Endothelial cell of umbilical vein (primary cell): Measurements from ENCODE around the gene FAM13B. TPM values are rescaled to one million over a fixed set of nuclear protein-coding genes. Genes with fewer than 3 reads are reported as not detected.
A peak's percentile ranks its signal among the peaks of the same experiment; 100 is the strongest.
"Not testable (repeated sequence)": the region's sequence is repeated elsewhere in the genome, so short reads cannot be mapped to it uniquely, and the experiment has no call there.

Experiments
- BruUV-seq: library from RNA; stranded (reverse); fragments of 400-500 nt; replicated peaks from 2 replicates; lab custom pipeline; 2021; lab: Mats Ljungman, UMichigan
- CTCF ChIA-PET: fragments of 300-600, 350-600 bp; sonication (Branson Sonifier 250); formaldehyde crosslinking; loops from one replicate; lab custom pipeline; 2021; ENCODE audit warnings: antibody characterized with exemption, inconsistent platforms; lab: Charles Lee
- POLR2A ChIA-PET: fragments of 300-600, 350-600 bp; sonication (Branson Sonifier 250); formaldehyde crosslinking; loops from one replicate; lab custom pipeline; 2021; ENCODE audit warnings: antibody characterized with exemption, inconsistent platforms; lab: Charles Lee
- DNase-seq: peaks from one replicate; pipeline ENCODE4 v3.0.0-alpha.2; 2011; ENCODE audit warnings: low read depth, low spot score
- FAIRE-seq: peaks from 2 replicates; lab custom pipeline; 2011; peaks lifted over from hg19 to GRCh38; lab: Jason Lieb, UNC
- H2AFZ ChIP-seq: 2 replicates; pipeline ENCODE4 v1.6.0; 2012; ENCODE audit warnings: low read depth, low read length, control low read depth, inconsistent platforms
- H3K27ac ChIP-seq: 2 replicates; pipeline ENCODE4 v1.5.1; 2011; ENCODE audit warnings: low read depth, mild to moderate bottlenecking, control low read depth, low read length, moderate library complexity; ENCODE audit not compliant: insufficient read depth
- H3K27me3 ChIP-seq, 2 experiments: 2 replicates each; pipeline versions ENCODE4 v1.6.0 to v1.6.1; 2011; ENCODE audit warnings: low read length in 2 of 2, mixed read lengths in 1 of 2; ENCODE audit not compliant: control insufficient read depth in 2 of 2, insufficient read depth in 2 of 2
- H3K36me3 ChIP-seq, 2 experiments: 2 replicates in 1 of 2; 3 replicates in 1 of 2; pipeline ENCODE4 v1.5.1; 2011; ENCODE audit warnings: low read length in 2 of 2, mild to moderate bottlenecking in 1 of 2, moderate library complexity in 1 of 2; ENCODE audit not compliant: control insufficient read depth in 2 of 2, insufficient read depth in 2 of 2; ENCODE audit errors: extremely low read depth in 1 of 2
- H3K4me1 ChIP-seq: 3 replicates; pipeline ENCODE4 v1.5.1; 2011; ENCODE audit warnings: mild to moderate bottlenecking, low read length; ENCODE audit not compliant: control insufficient read depth, insufficient read depth; ENCODE audit errors: extremely low read depth
- H3K4me2 ChIP-seq: 2 replicates; pipeline ENCODE4 v1.6.1; 2011; ENCODE audit warnings: low read length, control low read depth, mixed read lengths; ENCODE audit not compliant: insufficient read depth
- H3K4me3 ChIP-seq, 3 experiments: fragments of 200-600 bp in 1 of 3; sonication (generic), shearing (Covaris generic) in 1 of 3; replicated peaks in 1 of 3; 2 replicates each; pipeline ENCODE4 v1.5.1; 2011 to 2016; ENCODE audit warnings: control low read depth in 3 of 3, low read length in 3 of 3, mild to moderate bottlenecking in 2 of 3, inconsistent platforms in 1 of 3, low read depth in 1 of 3, moderate library complexity in 1 of 3; ENCODE audit not compliant: insufficient read depth in 1 of 3
- H3K79me2 ChIP-seq: 2 replicates; pipeline ENCODE4 v1.6.0; 2012; ENCODE audit warnings: low read length, inconsistent platforms; ENCODE audit not compliant: control insufficient read depth, insufficient read depth
- H3K9ac ChIP-seq: replicated peaks from 2 replicates; pipeline ENCODE3; 2011; ENCODE audit warnings: low read length, control low read depth; ENCODE audit not compliant: insufficient read depth; ENCODE audit errors: extremely low read depth
- H3K9me1 ChIP-seq: replicated peaks from 3 replicates; pipeline ENCODE4 v1.6.0; 2011; ENCODE audit warnings: mild to moderate bottlenecking, low read length; ENCODE audit not compliant: control insufficient read depth, insufficient read depth; ENCODE audit errors: extremely low read depth
- H3K9me3 ChIP-seq: replicated peaks from 2 replicates; pipeline ENCODE4 v1.5.1; 2012; ENCODE audit warnings: low read length, inconsistent platforms; ENCODE audit not compliant: control insufficient read depth, insufficient read depth
- H4K20me1 ChIP-seq: replicated peaks from 2 replicates; pipeline ENCODE3; 2011; ENCODE audit warnings: mild to moderate bottlenecking, low read length; ENCODE audit not compliant: control insufficient read depth, insufficient read depth; ENCODE audit errors: extremely low read depth
- EZH2 ChIP-seq: IDR thresholded peaks from 2 replicates; pipeline ENCODE4 v1.6.1; 2012; ENCODE audit warnings: borderline replicate concordance, low read depth, mild to moderate bottlenecking, moderate library complexity, low read length, inconsistent platforms; ENCODE audit not compliant: severe bottlenecking
- FOS ChIP-seq: IDR thresholded peaks from 2 replicates; pipeline ENCODE4 v1.6.1; 2011; ENCODE audit warnings: mild to moderate bottlenecking, low read length, moderate library complexity, borderline replicate concordance; ENCODE audit not compliant: insufficient read depth
- JUN ChIP-seq: IDR thresholded peaks from 2 replicates; pipeline ENCODE4 v1.6.1; 2011; ENCODE audit warnings: borderline replicate concordance, low read depth; ENCODE audit not compliant: insufficient read length, insufficient read depth
- MYC ChIP-seq: IDR thresholded peaks from one replicate; pipeline ENCODE4 v1.6.1; 2011; ENCODE audit warnings: mild to moderate bottlenecking, low read depth, low read length
- POLR2AphosphoS5 ChIP-seq: IDR thresholded peaks from 2 replicates; pipeline ENCODE4 v1.6.1; 2012; ENCODE audit warnings: low read depth, mild to moderate bottlenecking, control low read depth, low read length, moderate library complexity; ENCODE audit not compliant: insufficient read depth
- dilution Hi-C: fragments of 300-500 bp; cut with MboI; formaldehyde crosslinking; loops from one replicate; pipeline ENCODE4 v1.15.0; 2019; ENCODE audit warnings: low sequenced_read_pairs; ENCODE audit not compliant: extremely low pct_ligation_motif_present
- intact Hi-C: fragments of 100-400 bp; cut with micrococcal nuclease; formaldehyde crosslinking; loops from one replicate; pipeline ENCODE4 v1.10.0; 2022
- polyA plus RNA-seq, 4 experiments: library from polyadenylated mRNA; depleted of rRNA in 3 of 4; stranded (reverse) in 3 of 4; unstranded in 1 of 4; fragments of >200 nt; gene quantifications; 2 replicates each; pipeline versions ENCODE4 v1.2.1 to v1.2.3, GENCODE V29; 2011 to 2012; ENCODE audit warnings: missing spikeins in 1 of 4
- total RNA-seq: library from RNA; stranded (reverse); gene quantifications from 2 replicates; pipeline ENCODE4 v1.2.3, GENCODE V29; 2021
- TF ChIP-seq, protein P1 (sequence below), 2 donors: IDR thresholded peaks; 1 replicate in 1 of 2; 2 replicates in 1 of 2; pipeline ENCODE4 v1.5.1; 2011; ENCODE audit warnings: low read length in 2 of 2, mild to moderate bottlenecking in 2 of 2, moderate library complexity in 2 of 2, control low read depth in 1 of 2, inconsistent platforms in 1 of 2, low read depth in 1 of 2; ENCODE audit not compliant: insufficient read depth in 1 of 2; ENCODE audit errors: extremely low read depth in 1 of 2

FAM13B gene
- total and polyA plus RNA-seq, 2 donors (not counting 3 experiments of a cell fraction or from before 2014, with no cell fraction given) = 8.7 to 25.4 TPM

DNA sequence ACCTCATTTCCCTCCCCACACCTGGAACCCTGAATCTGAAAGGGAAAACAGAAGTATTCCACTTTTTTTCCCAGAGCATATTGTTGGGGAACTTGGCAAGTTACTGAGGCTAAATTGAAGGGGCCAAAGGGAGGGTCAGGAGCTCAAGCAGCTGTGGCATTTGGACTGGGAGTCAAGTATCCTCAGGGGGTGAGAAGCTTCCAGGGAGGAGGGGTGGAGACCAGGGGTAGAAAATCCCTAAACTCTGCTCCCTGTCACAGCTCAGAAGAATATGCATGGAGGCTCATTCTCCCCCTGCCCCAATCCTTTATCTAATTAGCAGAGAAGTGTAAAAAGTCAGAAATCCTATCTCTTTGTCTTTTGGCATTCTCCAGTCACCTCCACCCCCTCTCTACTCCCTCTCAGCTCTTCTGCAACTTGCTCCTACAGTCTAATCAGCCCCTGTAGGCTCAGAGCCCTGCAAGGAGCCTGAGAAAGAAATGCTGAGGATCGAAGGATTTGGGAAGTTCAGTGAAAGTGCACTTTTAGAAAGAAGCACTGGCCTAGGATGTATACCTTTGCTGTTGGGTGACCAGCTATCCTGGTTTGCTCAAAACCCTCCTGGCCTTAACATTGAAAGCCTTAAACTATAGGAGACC is 45.2 kb upstream of the FAM13B start:
- TF ChIP-seq POLR2AphosphoS5 = no peak
- TF ChIP-seq FOS = no peak
- TF ChIP-seq JUN = no peak
- no peak for FAIRE-seq
- no peaks in the 10 kb centered on the region for H3K36me3 ChIP-seq
- H3K9ac ChIP-seq = no peak overlapping the region
- no peak overlapping the region for H3K27ac ChIP-seq
- peak overlapping the region; percentile 51 for H2AFZ ChIP-seq
- POLR2A ChIA-PET = no interaction called here
- no TSS peak for BruUV-seq
- no peak overlapping the region for H3K4me3 ChIP-seq
- no peaks in the 10 kb centered on the region for H3K9me1 ChIP-seq
- H3K4me2 ChIP-seq = no peak overlapping the region
- H4K20me1 ChIP-seq = no peaks in the 10 kb centered on the region
- dilution Hi-C loops (no loop called here), intact Hi-C loops (no loop called here)
- H3K27me3 ChIP-seq = peaks cover 0 to 8% of the 10 kb centered on the region in 2 experiments
- H3K9me3 ChIP-seq = no peaks in the 10 kb centered on the region
- peaks cover 3% of the 10 kb centered on the region for H3K4me1 ChIP-seq
- DNase-seq = no peak
- CTCF ChIA-PET = interaction anchor here (0.7 to 6.9 kb wide), 19 partner anchors 9 to 299 kb away, joined by 3 to 135 read pairs (median 5); no protein-coding TSS in a partner anchor
- H3K79me2 ChIP-seq = no peaks in the 10 kb centered on the region

DNA sequence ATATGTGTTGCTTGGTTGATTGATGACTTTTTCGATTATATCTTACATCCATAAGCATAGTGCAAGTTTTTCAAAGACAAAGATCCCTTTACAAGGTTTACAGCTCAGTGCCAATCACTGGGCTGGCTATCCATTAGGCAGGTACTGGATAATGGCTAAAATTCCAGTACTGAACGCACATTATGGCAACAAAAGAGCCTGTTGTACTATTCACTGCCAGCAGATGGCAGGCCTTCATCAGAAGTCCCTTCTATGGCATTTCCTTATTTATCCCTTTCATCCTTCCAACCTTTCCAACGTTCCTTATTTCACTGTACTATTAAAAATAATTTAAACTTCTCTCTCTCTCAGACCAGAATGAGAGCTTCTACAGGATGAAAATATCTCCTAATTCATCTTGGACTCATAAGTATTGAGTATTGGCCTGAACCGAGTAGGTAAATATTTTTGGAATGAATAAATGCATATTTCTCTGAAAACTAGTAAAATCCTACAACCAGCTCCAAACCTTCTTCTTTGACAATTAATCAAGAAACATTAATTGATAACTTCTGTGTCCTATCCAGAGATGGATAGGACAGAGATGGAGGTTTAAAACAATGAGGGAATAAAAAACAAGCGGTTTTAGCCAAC is 44.3 kb upstream of the FAM13B start:
- Histone ChIP-seq H3K27me3 (peaks cover 0 to 8% of the 10 kb centered on the region in 2 experiments), H4K20me1 (no peaks in the 10 kb centered on the region), H3K4me3 (no peak overlapping the region), H3K9ac (no peak overlapping the region), H3K4me2 (no peak overlapping the region), H3K9me1 (no peaks in the 10 kb centered on the region), H3K4me1 (peaks cover 3% of the 10 kb centered on the region), H2AFZ (no peak overlapping the region), H3K79me2 (no peaks in the 10 kb centered on the region), H3K36me3 (no peaks in the 10 kb centered on the region), H3K27ac (no peak overlapping the region), H3K9me3 (no peaks in the 10 kb centered on the region)
- ChIA-PET CTCF (interaction anchor here (0.6 to 6.9 kb wide), 20 partner anchors 8 to 448 kb away, joined by 3 to 135 read pairs (median 4); no protein-coding TSS in a partner anchor), POLR2A (no interaction called here)
- DNase-seq = peak; percentile 68
- dilution Hi-C loops = no loop called here
- peak; percentile 74 for FAIRE-seq
- intact Hi-C loops = loop anchor here (1.0 kb wide), 1 partner anchor 56 kb away; no protein-coding TSS in a partner anchor
- TF ChIP-seq, protein P1, sequence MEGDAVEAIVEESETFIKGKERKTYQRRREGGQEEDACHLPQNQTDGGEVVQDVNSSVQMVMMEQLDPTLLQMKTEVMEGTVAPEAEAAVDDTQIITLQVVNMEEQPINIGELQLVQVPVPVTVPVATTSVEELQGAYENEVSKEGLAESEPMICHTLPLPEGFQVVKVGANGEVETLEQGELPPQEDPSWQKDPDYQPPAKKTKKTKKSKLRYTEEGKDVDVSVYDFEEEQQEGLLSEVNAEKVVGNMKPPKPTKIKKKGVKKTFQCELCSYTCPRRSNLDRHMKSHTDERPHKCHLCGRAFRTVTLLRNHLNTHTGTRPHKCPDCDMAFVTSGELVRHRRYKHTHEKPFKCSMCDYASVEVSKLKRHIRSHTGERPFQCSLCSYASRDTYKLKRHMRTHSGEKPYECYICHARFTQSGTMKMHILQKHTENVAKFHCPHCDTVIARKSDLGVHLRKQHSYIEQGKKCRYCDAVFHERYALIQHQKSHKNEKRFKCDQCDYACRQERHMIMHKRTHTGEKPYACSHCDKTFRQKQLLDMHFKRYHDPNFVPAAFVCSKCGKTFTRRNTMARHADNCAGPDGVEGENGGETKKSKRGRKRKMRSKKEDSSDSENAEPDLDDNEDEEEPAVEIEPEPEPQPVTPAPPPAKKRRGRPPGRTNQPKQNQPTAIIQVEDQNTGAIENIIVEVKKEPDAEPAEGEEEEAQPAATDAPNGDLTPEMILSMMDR (IDR thresholded peaks at IDR 0.05; ENCODE audit: extremely low read depth in 1 of 2, insufficient read depth in 1 of 2, low read depth in 1 of 2, low read length in 2 of 2) = peak; percentile 74 to 78
- TF ChIP-seq EZH2 (no peak), MYC (no peak), POLR2AphosphoS5 (no peak)
- BruUV-seq = no TSS peak

DNA sequence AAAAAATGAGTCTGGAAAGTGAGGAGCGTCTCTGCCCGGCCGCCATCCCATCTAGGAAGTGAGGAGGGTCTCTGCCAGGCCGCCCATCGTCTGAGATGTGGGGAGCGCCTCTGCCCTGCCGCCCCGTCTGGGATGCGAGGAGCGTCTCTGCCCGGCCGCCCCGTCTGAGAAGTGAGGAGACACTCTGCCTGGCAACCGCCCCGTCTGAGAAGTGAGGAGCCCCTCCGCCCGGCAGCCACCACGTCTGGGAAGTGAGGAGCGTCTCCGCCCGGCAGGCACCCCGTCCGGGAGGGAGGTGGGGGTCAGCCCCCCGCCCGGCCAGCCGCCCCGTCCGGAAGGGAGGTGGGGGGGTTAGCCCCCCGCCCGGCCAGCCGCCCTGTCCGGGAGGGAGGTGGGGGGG is 37.1 kb upstream of the FAM13B start:
- intact Hi-C loops, H4K20me1 ChIP-seq, H3K27me3 ChIP-seq, POLR2A ChIA-PET, dilution Hi-C loops, H3K4me2 ChIP-seq, BruUV-seq, H3K36me3 ChIP-seq, H3K4me3 ChIP-seq, H3K79me2 ChIP-seq, H3K9ac ChIP-seq, FAIRE-seq, H3K4me1 ChIP-seq, DNase-seq, H3K9me3 ChIP-seq, H2AFZ ChIP-seq, H3K9me1 ChIP-seq, H3K27ac ChIP-seq: not testable (repeated sequence)
- CTCF ChIA-PET = interaction anchor here (0.9 to 4.4 kb wide), 11 partner anchors 27 to 440 kb away, joined by 3 to 152 read pairs (median 6); partner anchors contain the start of gene FAM13B
